Stimulated activated effector memory CD8-positive, alpha-beta T cell treated with anti-CD3 and anti-CD28 coated beads, Interleukin-12 subunit alpha, Interleukin-12 subunit beta, amount 100 ng/mL, for 72 hours (primary cell): ENCODE measurements around the gene PPP3CA.
"Not testable (repeated sequence)": the region's sequence is repeated elsewhere in the genome, so short reads cannot be mapped to it uniquely, and the experiment has no call there.

Experiments used
- ATAC-seq: fragments of 150-1000 bp; cut with Tn5 transposase; 2 replicates; pipeline ENCODE4 v1.10.0; 2021
- DNase-seq, 2 donors: peaks; one replicate each; pipeline ENCODE4 v3.0.0; 2021 to 2022; ENCODE audit warnings: low spot score in 2 of 2
- H3K27ac Mint-ChIP-seq: one replicate; pipeline ENCODE4 v1.8.0; 2022; ENCODE audit warnings: mild to moderate bottlenecking, mixed read lengths
- H3K36me3 Mint-ChIP-seq: one replicate; pipeline ENCODE4 v1.8.0; 2022; ENCODE audit warnings: mild to moderate bottlenecking, mixed read lengths
- H3K4me1 Mint-ChIP-seq: one replicate; pipeline ENCODE4 v1.8.0; 2022; ENCODE audit warnings: mixed read lengths
- H3K4me3 Mint-ChIP-seq: one replicate; pipeline ENCODE4 v1.8.0; 2022; ENCODE audit warnings: mild to moderate bottlenecking, mixed read lengths
- H3K9me3 Mint-ChIP-seq: one replicate; pipeline ENCODE4 v1.8.0; 2022; ENCODE audit warnings: mixed read lengths

Gene PPP3CA

DNA sequence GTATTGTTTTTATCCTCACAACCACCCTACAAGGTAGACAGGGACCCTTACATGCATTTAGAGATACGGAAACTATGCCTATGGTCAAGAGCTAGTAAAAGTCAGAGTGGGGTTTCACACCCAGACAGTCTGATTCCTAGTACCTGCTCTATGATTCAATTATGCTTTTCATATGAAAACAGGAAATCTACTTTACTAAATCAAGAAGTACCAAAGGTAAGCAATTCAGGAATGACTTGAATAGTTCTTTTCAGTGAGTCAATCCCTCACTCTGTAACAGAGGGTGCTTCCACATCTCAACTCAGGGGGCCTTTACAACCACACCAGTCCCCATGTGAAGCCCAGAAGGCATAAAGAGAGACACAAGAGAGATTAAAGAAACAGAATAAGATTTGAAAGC is 191.4 kb downstream of the PPP3CA start:
- DNase-seq (peak in 1 of 2 donors; percentile 53), ATAC-seq (peak; percentile 97)
- H3K9me3 Mint-ChIP-seq = no peaks in the 10 kb centered on the region
- H3K27ac Mint-ChIP-seq = peak overlapping the region; percentile 91
- H3K36me3 Mint-ChIP-seq = no peaks in the 10 kb centered on the region
- peaks cover 49% of the 10 kb centered on the region for H3K4me1 Mint-ChIP-seq
- H3K4me3 Mint-ChIP-seq = peak overlapping the region; percentile 64

- no peaks in the 10 kb centered on the region for H3K36me3 Mint-ChIP-seq
- peaks cover 49% of the 10 kb centered on the region for H3K4me1 Mint-ChIP-seq
- H3K9me3 Mint-ChIP-seq = no peaks in the 10 kb centered on the region
- no peak overlapping the region for H3K27ac Mint-ChIP-seq
- DNase-seq (no peak), ATAC-seq (no peak)
- no peak overlapping the region for H3K4me3 Mint-ChIP-seq
These were observed 192.0 kb downstream of the PPP3CA start for GRCh38 chr4:101155368-101155767.

- no peak for ATAC-seq
- Mint-ChIP-seq H3K9me3 (no peaks in the 10 kb centered on the region), H3K27ac (no peak overlapping the region), H3K4me3 (no peak overlapping the region), H3K4me1 (peaks cover 49% of the 10 kb centered on the region), H3K36me3 (no peaks in the 10 kb centered on the region)
- no peak for DNase-seq
These were observed 193.7 kb downstream of the PPP3CA start for GRCh38 chr4:101153653-101154052.

DNA sequence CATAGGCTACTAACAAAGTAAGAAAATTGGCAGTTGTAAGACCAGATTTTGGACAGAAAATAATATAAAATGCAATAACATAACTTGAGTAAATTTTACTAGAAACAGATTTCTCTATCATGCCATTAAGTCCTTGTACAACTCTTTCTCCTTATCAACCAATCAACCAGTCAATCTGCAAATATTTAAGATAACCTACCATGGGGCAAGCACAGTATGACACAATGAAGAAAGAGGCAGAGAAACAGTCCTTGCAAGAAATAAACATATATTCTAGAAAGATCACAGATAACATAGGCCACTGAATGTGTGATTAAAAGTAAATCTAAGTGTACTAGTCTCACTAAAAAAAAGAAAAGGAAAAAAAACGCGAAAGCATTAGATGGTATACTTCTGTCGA is 194.8 kb downstream of the PPP3CA start:
- ATAC-seq (no peak), DNase-seq (no peak)
- Mint-ChIP-seq H3K9me3 (no peaks in the 10 kb centered on the region), H3K27ac (no peak overlapping the region), H3K4me3 (no peak overlapping the region), H3K36me3 (no peaks in the 10 kb centered on the region), H3K4me1 (peaks cover 41% of the 10 kb centered on the region)

- Mint-ChIP-seq H3K36me3 (no peaks in the 10 kb centered on the region), H3K9me3 (no peaks in the 10 kb centered on the region), H3K4me3 (no peak overlapping the region), H3K27ac (no peak overlapping the region), H3K4me1 (peaks cover 25% of the 10 kb centered on the region)
- ATAC-seq = no peak
- DNase-seq = no peak
These were observed 198.8 kb downstream of the PPP3CA start for GRCh38 chr4:101148551-101148950.

DNA sequence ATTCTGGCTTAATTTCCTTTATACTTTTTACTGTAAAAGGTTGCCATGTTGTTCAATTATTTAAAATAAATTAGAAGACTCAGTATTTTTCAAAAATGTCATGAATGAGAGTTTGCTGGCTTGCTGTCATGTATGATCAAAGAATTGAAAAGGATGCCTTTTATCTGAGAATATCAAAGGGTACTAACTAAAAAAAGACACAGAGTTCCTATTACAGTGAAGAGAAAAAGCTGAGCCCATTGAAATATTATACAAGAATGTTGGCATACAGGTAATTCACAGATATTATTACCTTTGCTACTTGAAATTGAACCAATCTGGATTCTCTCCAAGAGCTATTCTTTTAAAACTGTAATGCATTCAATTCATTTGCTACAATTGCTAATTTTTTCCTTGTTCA is 200.0 kb downstream of the PPP3CA start:
- peaks cover 24% of the 10 kb centered on the region for H3K4me1 Mint-ChIP-seq
- ATAC-seq (no peak), DNase-seq (no peak)
- no peak overlapping the region for H3K27ac Mint-ChIP-seq
- H3K4me3 Mint-ChIP-seq = no peak overlapping the region
- no peaks in the 10 kb centered on the region for H3K36me3 Mint-ChIP-seq
- no peaks in the 10 kb centered on the region for H3K9me3 Mint-ChIP-seq

GRCh38 chr4:101145021-101145420 is 202.3 kb downstream of the PPP3CA start:
- no peak for ATAC-seq
- peaks cover 37% of the 10 kb centered on the region for H3K4me1 Mint-ChIP-seq

GRCh38 chr4:101142259-101142658 is 205.1 kb downstream of the PPP3CA start:
- Mint-ChIP-seq H3K9me3 (peaks cover 5% of the 10 kb centered on the region), H3K4me3 (no peak overlapping the region), H3K4me1 (peaks cover 48% of the 10 kb centered on the region), H3K36me3 (no peaks in the 10 kb centered on the region), H3K27ac (peak overlapping the region; percentile 38)
- ATAC-seq (no peak), DNase-seq (no peak)

More at GRCh38 chr4:101145021-101145420, 202.3 kb downstream of the PPP3CA start:
- no peak for DNase-seq
- H3K4me3 Mint-ChIP-seq = no peak overlapping the region
- no peak overlapping the region for H3K27ac Mint-ChIP-seq
- H3K9me3 Mint-ChIP-seq = peaks cover 5% of the 10 kb centered on the region
- H3K36me3 Mint-ChIP-seq = no peaks in the 10 kb centered on the region

GRCh38 chr4:101141855-101142254 is 205.5 kb downstream of the PPP3CA start:
- Mint-ChIP-seq H3K9me3 (peaks cover 5% of the 10 kb centered on the region), H3K27ac (peak overlapping the region; percentile 38), H3K4me1 (peaks cover 52% of the 10 kb centered on the region), H3K4me3 (no peak overlapping the region), H3K36me3 (no peaks in the 10 kb centered on the region)
- no peak for DNase-seq
- ATAC-seq = no peak

DNA sequence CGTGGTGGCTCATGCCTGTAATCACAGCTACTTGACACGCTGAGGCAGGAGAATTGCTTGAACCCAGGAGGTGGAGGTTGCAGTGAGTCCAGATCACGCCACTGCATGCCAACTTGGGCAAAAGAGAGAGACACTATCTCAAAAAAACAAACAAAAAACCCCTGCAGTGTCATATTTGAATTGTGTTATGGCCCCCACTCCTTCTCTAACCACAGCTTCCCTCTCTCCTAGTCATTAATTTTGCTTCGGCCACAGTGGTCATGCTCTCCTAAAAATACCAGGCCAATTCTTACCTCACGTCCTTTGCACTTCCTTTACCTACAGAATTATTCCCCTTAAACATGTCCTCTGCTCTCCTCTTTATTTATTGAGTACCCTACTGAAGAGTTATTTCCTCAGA is 206.1 kb downstream of the PPP3CA start:
- ATAC-seq = no peak
- no peak for DNase-seq
- Mint-ChIP-seq H3K36me3 (no peaks in the 10 kb centered on the region), H3K27ac (no peak overlapping the region), H3K4me3 (no peak overlapping the region), H3K4me1 (peaks cover 53% of the 10 kb centered on the region), H3K9me3 (peaks cover 5% of the 10 kb centered on the region)

DNA sequence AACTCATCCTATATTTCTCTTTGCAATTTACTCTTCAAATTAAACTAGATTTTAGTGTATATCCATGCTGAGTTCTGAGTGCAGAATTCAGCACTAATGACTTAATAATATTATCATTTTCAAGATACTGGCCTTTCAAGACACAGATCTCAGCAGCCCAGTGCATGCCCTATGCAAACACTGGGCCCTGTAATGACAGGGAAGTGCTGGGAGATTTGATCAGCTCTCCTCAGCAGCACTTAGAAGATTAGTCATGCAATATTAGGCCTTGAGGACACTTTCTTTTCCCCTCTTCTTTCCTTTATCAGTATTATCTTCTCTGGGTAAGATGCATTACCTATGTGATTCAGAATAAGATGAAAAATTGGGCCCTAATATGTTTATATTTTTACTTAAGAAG is 207.1 kb downstream of the PPP3CA start:
- Mint-ChIP-seq H3K4me3 (no peak overlapping the region), H3K4me1 (peaks cover 51% of the 10 kb centered on the region), H3K36me3 (no peaks in the 10 kb centered on the region), H3K9me3 (peaks cover 5% of the 10 kb centered on the region), H3K27ac (no peak overlapping the region)
- ATAC-seq (peak; percentile 32), DNase-seq (no peak)

- H3K4me1 Mint-ChIP-seq = peaks cover 54% of the 10 kb centered on the region
- H3K36me3 Mint-ChIP-seq = peaks cover 7% of the 10 kb centered on the region
These were observed 210.7 kb downstream of the PPP3CA start for GRCh38 chr4:101136373-101137370.

GRCh38 chr4:101135371-101136010 is 211.8 kb downstream of the PPP3CA start:
- H3K9me3 Mint-ChIP-seq = no peaks in the 10 kb centered on the region
- DNase-seq = no peak
- no peak overlapping the region for H3K27ac Mint-ChIP-seq
- peaks cover 7% of the 10 kb centered on the region for H3K36me3 Mint-ChIP-seq
- H3K4me3 Mint-ChIP-seq = peak overlapping the region; percentile 10
- H3K4me1 Mint-ChIP-seq = peaks cover 52% of the 10 kb centered on the region
- ATAC-seq = no peak

More at GRCh38 chr4:101136373-101137370, 210.7 kb downstream of the PPP3CA start:
- Mint-ChIP-seq H3K27ac (no peak overlapping the region), H3K9me3 (peaks cover 5% of the 10 kb centered on the region), H3K4me3 (peak overlapping the region; percentile 10)
- ATAC-seq (no peak), DNase-seq (no peak)

DNA sequence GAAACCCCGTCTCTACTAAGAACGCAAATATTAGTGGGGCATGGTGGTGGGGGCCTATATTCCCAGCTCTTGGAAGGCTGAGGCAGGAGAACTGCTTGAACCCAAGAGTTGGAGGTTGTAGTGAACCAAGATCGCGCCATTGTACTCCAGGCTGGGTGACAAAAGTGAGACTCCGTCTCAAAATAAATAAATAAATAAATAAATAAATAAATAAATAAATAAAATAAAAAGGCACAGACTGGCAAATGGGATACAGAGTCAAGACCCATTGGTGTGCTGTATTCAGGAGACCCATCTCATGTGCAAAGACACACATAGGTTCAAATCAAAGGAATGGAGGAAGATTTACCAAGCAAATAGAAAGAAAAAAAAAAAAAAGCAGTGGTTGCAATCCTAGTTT is 216.3 kb downstream of the PPP3CA start:
- not testable (repeated sequence) for H3K27ac Mint-ChIP-seq, H3K4me3 Mint-ChIP-seq, H3K36me3 Mint-ChIP-seq, DNase-seq, H3K9me3 Mint-ChIP-seq, ATAC-seq
- H3K4me1 Mint-ChIP-seq = peaks cover 50% of the 10 kb centered on the region

GRCh38 chr4:101128898-101129297 is 218.4 kb downstream of the PPP3CA start:
- H3K36me3 Mint-ChIP-seq, H3K27ac Mint-ChIP-seq, ATAC-seq, H3K4me3 Mint-ChIP-seq, DNase-seq, H3K9me3 Mint-ChIP-seq: not testable (repeated sequence)
- H3K4me1 Mint-ChIP-seq = peaks cover 51% of the 10 kb centered on the region

- Mint-ChIP-seq H3K4me1 (peaks cover 49% of the 10 kb centered on the region), H3K27ac (no peak overlapping the region), H3K9me3 (peaks cover 3% of the 10 kb centered on the region), H3K4me3 (no peak overlapping the region), H3K36me3 (no peaks in the 10 kb centered on the region)
- DNase-seq (no peak), ATAC-seq (no peak)
These were observed 218.9 kb downstream of the PPP3CA start for GRCh38 chr4:101128473-101128872.
